Dermis blood vessel endothelial cell (primary cell): Measurements from ENCODE around the gene SLC25A45. TPM values are rescaled to one million over a fixed set of nuclear protein-coding genes. Genes with fewer than 3 reads are reported as not detected.
A peak's percentile ranks its signal among the peaks of the same experiment; 100 is the strongest.

ENCODE experiments used
- DNase-seq: peaks from one replicate; pipeline ENCODE4 v3.0.0; 2010
- total RNA-seq: library from RNA; depleted of rRNA; stranded (reverse); fragments of >200 nt; gene quantifications from 2 replicates; pipeline ENCODE4 v1.2.3, GENCODE V29; 2014

The SLC25A45 gene
- total RNA-seq, 1 donor from 2014 or later, result 1.0 TPM

- peak; percentile 56 for DNase-seq
Measured at GRCh38 chr11:65403607-65404121, 21.2 kb upstream of the SLC25A45 start.

- DNase-seq, result no peak
Measured at GRCh38 chr11:65402790-65403189, 20.3 kb upstream of the SLC25A45 start.

DNA sequence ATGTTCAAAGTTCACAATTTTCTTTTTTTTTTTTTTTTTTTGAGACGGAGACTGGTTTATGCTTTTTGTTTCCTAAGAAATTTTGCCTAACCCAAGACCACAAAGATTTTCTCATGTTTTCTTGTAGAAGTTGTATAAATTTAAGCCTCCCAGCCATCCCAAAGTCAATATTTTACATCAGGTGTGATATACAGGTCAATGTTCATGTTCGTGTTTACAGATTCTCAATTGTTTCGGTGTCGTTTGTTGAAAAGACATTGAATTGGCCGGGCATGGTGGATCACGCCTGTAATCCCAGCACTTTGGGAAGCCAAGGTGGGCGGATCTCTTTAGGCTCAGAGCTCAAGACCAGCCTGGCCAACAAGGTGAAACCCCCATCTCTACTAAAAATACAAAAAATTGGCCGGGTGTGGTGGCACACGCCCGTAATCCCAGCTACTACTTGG lies 19.4 kb upstream of the SLC25A45 start:
- no peak for DNase-seq

GRCh38 chr11:65401073-65401802 lies 18.8 kb upstream of the SLC25A45 start:
- no peak for DNase-seq

DNA sequence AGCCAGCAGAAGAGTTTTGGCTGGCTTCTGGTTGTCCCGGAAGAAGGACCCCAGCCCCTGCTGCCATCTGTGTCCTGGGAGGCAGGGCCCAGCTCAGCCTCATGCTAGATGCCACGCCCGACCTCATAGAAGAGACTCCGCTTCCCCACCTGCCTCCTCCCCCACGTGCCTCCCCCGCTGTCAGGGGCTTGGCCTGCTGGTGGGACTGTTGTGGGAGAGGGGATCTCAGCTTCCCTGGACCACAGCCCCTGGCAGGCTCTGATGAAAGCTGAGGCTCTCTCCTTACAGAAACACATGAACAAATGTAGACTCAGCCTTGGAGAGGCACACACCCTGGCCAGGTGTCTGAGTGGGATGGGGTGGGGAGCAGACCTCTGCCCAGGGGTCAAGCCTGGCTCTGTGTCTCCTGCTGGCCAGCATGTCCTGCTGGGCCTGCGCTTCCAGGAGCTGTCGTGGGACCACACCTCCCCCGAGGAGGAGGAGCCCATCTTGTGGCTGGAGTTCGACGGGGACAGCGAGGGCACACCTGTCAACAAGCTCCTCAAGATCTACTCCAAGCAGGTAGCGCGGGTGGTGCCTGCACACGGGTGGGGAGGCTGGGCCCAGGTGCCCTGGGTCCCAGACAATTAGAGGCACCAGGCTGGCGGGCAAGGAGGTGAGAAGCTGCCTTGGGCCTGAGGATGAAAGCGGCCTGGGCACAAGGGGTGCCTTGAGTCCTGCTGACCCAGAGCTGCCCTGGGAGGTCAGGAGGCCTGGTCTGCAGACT lies 18.0 kb upstream of the SLC25A45 start:
- no peak for DNase-seq

- DNase-seq, result no peak
Measured at GRCh38 chr11:65399845-65400244, 17.4 kb upstream of the SLC25A45 start.

DNA sequence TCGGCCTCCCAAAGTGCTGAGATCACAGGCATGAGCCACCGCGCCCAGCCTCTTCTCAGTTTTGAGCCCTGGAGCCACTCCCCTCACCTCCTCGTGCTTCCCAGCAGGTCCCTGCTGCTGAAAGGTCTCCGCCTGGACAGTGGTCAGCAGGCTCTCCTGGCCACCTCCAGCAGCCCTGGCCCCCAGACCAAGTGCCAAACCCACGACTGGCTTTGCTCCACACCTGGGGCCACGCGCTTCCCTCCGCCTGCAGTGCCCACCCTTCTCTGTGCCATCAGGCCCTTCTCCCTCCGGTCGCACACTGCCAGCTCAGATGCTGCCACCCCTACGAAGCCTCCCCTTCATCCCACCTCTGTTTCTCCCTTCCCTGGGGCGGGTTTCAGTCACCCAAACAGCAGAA lies 16.8 kb upstream of the SLC25A45 start:
- DNase-seq, result no peak

GRCh38 chr11:65398362-65398910 lies 16.0 kb upstream of the SLC25A45 start:
- no peak for DNase-seq

DNA sequence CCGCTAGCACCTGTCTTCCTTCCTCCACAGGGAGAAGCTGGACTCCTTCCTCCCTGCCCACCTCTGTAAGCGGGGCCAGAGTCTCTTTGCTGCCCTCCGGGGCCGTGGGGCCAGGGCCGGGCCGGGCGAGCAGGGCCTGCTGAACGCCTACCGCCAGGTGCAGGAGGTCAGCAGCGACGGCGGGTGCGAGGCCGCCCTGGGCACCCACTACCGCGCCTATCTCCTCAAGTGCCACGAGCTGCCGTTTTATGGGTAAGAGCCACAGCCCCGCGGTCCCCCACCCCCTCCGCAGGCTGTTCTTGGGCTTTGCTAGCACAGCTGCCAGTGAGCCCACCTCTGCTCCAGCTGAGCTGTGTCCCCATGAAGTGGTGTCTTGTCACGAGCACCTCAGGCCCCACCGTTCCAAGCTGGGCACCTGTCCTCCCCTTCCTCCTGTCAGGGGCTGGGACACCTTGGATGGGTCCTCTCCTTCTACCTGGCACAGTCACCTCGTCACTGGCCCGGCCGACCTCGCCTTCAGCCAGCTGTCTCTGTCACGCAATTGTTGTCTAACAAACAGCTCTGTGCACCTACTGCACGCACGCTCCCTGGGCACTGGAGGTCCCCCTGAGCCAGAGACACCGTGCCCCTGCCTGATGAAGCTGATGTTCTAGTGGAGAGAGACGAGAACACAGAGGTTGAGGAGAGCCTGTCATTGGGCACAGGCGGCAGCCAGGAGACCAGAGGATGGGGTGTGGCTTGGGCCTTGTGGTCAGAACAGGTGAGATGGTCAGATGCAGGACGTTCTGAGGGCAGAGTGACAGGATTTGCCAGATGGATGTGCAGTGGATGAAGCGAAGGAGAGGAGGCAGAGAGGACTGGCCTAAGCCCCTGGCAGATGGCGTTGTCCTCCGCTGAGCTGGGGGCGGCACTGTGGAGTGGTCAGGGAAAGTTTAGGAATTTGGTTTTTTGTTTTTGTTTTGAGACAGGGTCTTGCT lies 14.6 kb upstream of the SLC25A45 start:
- DNase-seq, result no peak

DNA sequence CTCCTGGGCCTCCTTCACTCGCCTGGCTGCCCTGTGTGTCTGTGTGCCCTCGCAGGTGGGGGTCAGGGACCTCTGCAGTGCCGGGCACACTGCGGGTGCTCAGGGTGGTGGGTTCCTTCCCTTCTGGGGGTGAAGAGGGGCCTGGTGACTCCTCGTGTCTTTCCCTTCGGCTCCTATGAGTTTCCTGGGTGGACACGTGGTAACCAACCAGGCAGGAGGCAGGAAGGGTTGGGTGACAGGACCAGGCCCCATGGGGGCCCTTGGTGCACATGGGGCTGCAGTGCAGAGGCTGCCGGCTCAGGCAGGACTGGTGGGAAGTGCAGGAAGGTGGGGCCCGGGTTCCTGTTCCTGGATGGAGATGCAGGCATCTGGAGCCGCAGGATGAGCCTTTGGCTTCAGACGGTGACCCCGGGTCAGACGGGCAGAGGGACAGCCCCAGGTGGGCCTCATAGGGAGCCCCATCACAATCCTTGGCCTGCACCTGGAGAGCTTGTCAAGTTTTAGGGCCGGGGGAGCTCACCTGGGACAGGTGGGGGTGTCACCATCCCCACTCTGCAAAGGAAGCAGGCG lies 13.6 kb upstream of the SLC25A45 start:
- DNase-seq, result no peak

- DNase-seq, result no peak
Measured at GRCh38 chr11:65394125-65394536, 11.7 kb upstream of the SLC25A45 start.

- DNase-seq, result no peak
Measured at GRCh38 chr11:65393513-65394079, 11.2 kb upstream of the SLC25A45 start.

- DNase-seq, result no peak
Measured at GRCh38 chr11:65392899-65393298, 10.5 kb upstream of the SLC25A45 start.

DNA sequence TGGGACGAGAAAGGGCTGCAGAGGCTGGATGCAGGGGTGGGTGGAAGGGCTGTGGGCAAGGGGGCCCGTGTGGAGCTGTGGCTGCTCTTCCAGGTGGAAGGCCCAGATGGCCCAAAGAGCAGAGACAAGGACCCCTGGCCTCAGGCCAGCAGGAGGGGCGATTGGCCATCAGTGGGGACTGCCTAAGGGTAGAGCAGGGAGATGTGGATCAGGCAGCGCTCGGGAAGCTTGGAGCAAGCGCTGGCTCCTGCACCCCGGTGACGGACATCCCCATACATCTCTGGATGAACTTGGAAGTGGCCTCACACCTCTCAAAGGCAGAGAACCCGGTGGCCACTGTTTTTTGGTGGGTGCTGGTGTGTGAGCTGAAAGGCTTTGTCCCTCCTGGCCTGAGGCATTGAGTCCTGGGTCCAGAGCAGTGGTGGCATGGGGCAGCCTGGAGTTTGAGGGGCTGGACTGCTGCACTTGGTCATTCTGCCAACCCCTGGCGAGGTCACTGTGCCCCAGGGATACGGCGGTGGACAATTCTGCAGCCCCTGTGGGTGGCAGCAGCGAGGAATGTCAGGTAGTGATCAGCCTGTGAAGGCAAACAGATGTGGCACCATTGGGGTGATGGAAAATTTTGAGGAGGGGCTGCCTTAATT lies 9.9 kb upstream of the SLC25A45 start:
- DNase-seq, result no peak

DNA sequence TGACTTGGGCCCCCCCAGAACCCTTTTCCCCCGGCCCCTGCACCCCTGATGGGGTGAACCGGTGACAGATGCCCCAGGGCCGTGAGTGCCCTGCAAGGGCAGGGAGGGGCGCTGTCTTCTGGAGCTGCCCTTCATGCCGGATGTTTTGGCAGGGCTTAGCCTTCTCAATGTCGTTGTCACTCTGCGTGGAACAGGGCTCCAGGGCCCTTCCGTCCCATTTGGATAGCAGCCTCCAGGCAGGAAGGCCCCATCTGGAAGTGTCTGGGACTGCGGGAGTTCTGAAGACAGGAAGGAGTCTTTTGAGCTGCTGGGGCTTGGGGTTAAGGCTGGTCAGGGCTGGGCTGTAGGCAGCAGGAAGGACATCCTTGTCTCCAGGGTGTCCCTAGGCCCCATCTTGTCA lies 8.6 kb upstream of the SLC25A45 start:
- DNase-seq, result peak; percentile 45

- DNase-seq, result peak; percentile 53
Measured at GRCh38 chr11:65390099-65390941, 7.9 kb upstream of the SLC25A45 start.

DNA sequence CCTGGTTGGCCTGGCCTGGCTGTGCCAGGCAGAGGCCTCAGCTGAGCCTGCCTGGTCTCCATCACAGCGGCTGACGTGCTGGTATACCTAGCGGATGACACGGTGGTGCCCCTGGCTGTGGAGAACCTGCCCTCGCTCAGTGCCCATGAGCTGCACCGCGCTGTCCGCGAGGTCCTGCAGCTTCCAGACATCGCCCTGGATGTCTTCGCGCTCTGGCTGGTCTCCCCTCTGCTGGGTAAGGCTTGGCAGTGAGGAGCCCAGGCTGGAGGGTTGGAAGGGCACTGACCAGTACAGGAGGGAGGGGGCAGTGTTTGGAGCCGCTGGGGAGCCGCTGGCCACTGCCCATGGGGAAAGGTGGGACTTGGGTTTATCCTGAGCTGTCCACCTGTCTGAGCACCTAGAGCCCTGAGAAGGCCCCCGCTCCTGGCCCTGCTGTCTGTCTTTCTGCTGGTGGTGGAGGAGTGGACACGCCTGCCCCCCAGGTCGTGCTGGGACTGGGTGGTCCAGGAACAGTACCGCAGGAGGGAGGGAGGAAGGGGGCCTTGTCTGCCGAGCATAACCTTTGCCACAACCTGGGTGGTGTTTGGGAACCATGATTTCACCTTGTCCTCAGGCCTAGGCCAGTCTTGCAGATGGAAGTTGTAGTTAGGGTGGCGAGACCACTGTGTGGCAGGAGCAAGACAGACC lies 7.0 kb upstream of the SLC25A45 start:
- DNase-seq, result peak; percentile 36

- DNase-seq, result no peak
Measured at GRCh38 chr11:65388731-65389130, 6.3 kb upstream of the SLC25A45 start.
